ENCODE measurements around the gene STXBP1.

- no peak for TF ChIP-seq CTCF (IDR thresholded peaks at IDR 0.05)
- no peak for TF ChIP-seq EP300 (IDR thresholded peaks at IDR 0.05)
Measured at GRCh38 chr9:127578627-127578951, 33.5 kb upstream of the STXBP1 start.
